ENCODE results near the gene CTNND1. TPM values are rescaled to one million over a fixed set of nuclear protein-coding genes. Genes with fewer than 3 reads are reported as not detected.
A peak's percentile ranks its signal among the peaks of the same experiment; 100 is the strongest.

CTNND1 gene
- total and polyA plus RNA-seq, 2 of the 4 experiments (the other 2 are of a cell fraction), result 88.5 to 229 TPM

DNA sequence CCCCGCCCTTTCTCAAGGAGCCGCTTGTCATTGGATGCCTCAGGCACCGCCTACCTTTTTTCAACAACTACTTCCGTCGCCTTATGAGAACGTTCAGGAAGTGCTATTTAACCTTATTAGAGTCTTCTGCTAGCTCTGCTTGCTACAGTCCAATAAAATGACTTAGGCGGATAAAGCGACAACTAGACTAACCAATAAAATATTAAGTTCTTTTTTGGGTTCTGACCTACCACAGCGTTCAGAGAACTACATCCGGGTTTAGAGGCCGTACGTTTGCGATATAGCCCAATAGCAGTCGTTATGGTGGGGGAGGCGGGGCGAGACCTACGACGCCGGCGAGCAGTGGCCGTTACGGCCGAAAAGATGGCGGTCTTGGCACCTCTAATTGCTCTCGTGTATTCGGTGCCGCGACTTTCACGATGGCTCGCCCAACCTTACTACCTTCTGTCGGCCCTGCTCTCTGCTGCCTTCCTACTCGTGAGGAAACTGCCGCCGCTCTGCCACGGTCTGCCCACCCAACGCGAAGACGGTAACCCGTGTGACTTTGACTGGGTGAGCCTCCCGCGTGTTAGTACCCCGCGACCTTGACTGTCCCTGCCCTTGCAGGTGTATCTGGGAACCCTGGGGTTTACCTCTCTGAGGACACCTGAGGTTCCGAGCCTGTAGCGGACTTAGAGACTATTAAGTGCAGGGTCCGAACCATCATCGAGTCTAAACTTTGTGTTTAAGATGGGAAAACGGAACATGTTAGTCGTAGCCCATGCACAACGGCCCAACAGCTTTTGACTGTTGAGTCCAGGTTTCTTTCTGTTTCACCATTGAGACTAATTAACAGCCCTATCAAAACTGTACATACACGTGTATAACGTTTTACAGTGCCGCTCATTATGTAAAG lies 49.1 kb upstream of the CTNND1 start, which contains the start of gene TMX2:
Gene TMX2, plus strand, starts transcription at position 338 of the 895 bp plus-strand sequence. Its CDS starts 26 bp downstream, at position 364.
- intact Hi-C loops (cut with micrococcal nuclease), result no loop called here
- POLR2A ChIA-PET (ENCODE audit: unreplicated experiment), result interaction anchor here (1.0 kb wide), 1 partner anchor 527 kb away, joined by 3 read pairs; no protein-coding TSS in a partner anchor
- Histone ChIP-seq H3K4me2 (ENCODE audit: low read depth, low read length) (peak within 1 kb of the TSS; percentile 90), H3K36me3 (ENCODE audit: control insufficient read depth, insufficient read depth, low read length) (peaks cover 2% of the 10 kb centered on the region; the same call in 1 of the 2 replicates), H3K9me3 (ENCODE audit: control insufficient read depth, insufficient read depth, low read length) (no peaks in the 10 kb centered on the region), H4K91ac (ENCODE audit: insufficient read depth, low read depth, low read length) (peak within 1 kb of the TSS; percentile 94), H2BK120ac (ENCODE audit: low read depth, low read length) (peak within 1 kb of the TSS; percentile 57), H3K18ac (ENCODE audit: low read depth, low read length) (no peak within 1 kb of the TSS), H3K4me1 (ENCODE audit: control insufficient read depth, insufficient read depth, low read length) (peaks cover 5% of the 10 kb centered on the region; the same call in 1 of the 2 replicates), H3K27ac (ENCODE audit: insufficient read depth, low read length) (peak within 1 kb of the TSS; percentile 92), H3K9me1 (ENCODE audit: insufficient read depth, low read length) (0 out of 2 replicates have a peak, but pooled peaks cover 3% of the 10 kb centered on the region), H3K14ac (replicated peaks; ENCODE audit: low read depth, low read length) (peak within 1 kb of the TSS; percentile 76), H3K79me1 (ENCODE audit: low read depth in 1 of 2, low read length in 2 of 2) (peaks cover 11 to 53% of the 10 kb centered on the region in 2 experiments), H3K9ac (ENCODE audit: low read depth, low read length) (peak within 1 kb of the TSS; percentile 96), H2AK5ac (ENCODE audit: low read depth, low read length) (peak within 1 kb of the TSS; percentile 93), H4K8ac (ENCODE audit: low read depth in 2 of 2, low read length in 2 of 2) (peak within 1 kb of the TSS; percentile 91 to 99), H2BK15ac (ENCODE audit: low read depth, low read length) (peak within 1 kb of the TSS; percentile 2; the same call in 1 of the 3 replicates), H4K5ac (ENCODE audit: low read depth, low read length) (peak within 1 kb of the TSS; percentile 85), H2AK9ac (replicated peaks; ENCODE audit: low read depth, low read length, poor library complexity) (peak within 1 kb of the TSS; percentile 96), H3K56ac (ENCODE audit: extremely low read depth, insufficient read depth, low read length) (peak within 1 kb of the TSS; percentile 71), H2BK5ac (ENCODE audit: low read depth, low read length, poor library complexity, severe bottlenecking) (peak within 1 kb of the TSS; percentile 86), H3K23ac (ENCODE audit: low read depth, low read length) (peak within 1 kb of the TSS; percentile 90), H2BK20ac (ENCODE audit: low read depth, low read length) (no peak within 1 kb of the TSS), H2AFZ (replicated peaks; ENCODE audit: low read length, poor library complexity) (peak within 1 kb of the TSS; percentile 96), H3K4me3 (ENCODE audit: insufficient read depth, low read depth, low read length) (peak within 1 kb of the TSS; percentile 74), H3K4ac (ENCODE audit: low read depth, low read length) (peak within 1 kb of the TSS; percentile 91), H4K20me1 (ENCODE audit: insufficient read depth, low read length) (no peaks in the 10 kb centered on the region), H3K27me3 (ENCODE audit: control insufficient read depth, insufficient read depth, low read length) (no peaks in the 10 kb centered on the region)
- peak; percentile 95 for ATAC-seq (ENCODE audit: low read depth)
- dilution Hi-C loops (cut with HindIII; ENCODE audit: low sequenced_read_pairs, unreplicated experiment), result no loop called here
- TF ChIP-seq POLR2A (IDR thresholded peaks at IDR 0.05; ENCODE audit: low read depth, low read length), result peak; percentile 81; the same call in 1 of the 2 replicates
- peak; percentile 90; the same call in 1 of the 2 replicates for TF ChIP-seq MAZ (IDR thresholded peaks at IDR 0.05; ENCODE audit: borderline replicate concordance, low read depth, low read length)
- TF ChIP-seq, protein P1, sequence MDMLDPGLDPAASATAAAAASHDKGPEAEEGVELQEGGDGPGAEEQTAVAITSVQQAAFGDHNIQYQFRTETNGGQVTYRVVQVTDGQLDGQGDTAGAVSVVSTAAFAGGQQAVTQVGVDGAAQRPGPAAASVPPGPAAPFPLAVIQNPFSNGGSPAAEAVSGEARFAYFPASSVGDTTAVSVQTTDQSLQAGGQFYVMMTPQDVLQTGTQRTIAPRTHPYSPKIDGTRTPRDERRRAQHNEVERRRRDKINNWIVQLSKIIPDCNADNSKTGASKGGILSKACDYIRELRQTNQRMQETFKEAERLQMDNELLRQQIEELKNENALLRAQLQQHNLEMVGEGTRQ (IDR thresholded peaks at IDR 0.05; ENCODE audit: low read depth, low read length), result no peak
- no peak for TF ChIP-seq SMC3 (IDR thresholded peaks at IDR 0.05; ENCODE audit: low read depth, low read length)
- TF ChIP-seq FOS (IDR thresholded peaks at IDR 0.05; ENCODE audit: low read depth, low read length), result peak; percentile 9; the same call in 1 of the 2 replicates
- TF ChIP-seq MXI1 (IDR thresholded peaks at IDR 0.05; ENCODE audit: borderline replicate concordance, low read depth, low read length), result peak; percentile 59; the same call in 1 of the 2 replicates
- 0% methylated on average over 12 of the region's 53 CpGs; no CpG with 5 or more reads in 1 of the 2 experiments for WGBS, 2 experiments (ENCODE audit: extremely low coverage in 2 of 2, insufficient read length in 1 of 2)
- no TSS peak for BruUV-seq (replicated peaks)
- peak; percentile 100 for DNase-seq
- CTCF ChIA-PET, result interaction anchor here (0.7 kb wide), 1 partner anchor 88 kb away, joined by 3 read pairs; no protein-coding TSS in a partner anchor
- in situ Hi-C loops (cut with MboI; ENCODE audit: low sequenced_read_pairs), result no loop called here

Measured in IMR-90 (cell line).